Thymus (tissue), 11 donors: ENCODE data around the gene ZNF513. TPM values are rescaled to one million over a fixed set of nuclear protein-coding genes. Genes with fewer than 3 reads are reported as not detected.

Experiments used
- DNase-seq, 9 donors: peaks; one replicate each; pipeline ENCODE4 v3.0.0-alpha.2; 2013; ENCODE audit warnings: low spot score in 9 of 9, low read depth in 6 of 9, missing footprints in 1 of 9
- H3K27ac ChIP-seq, 2 donors: one replicate each; pipeline ENCODE4 v1.5.1; 2013; ENCODE audit warnings: control low read depth in 1 of 2, low read depth in 1 of 2, low read length in 1 of 2, mild to moderate bottlenecking in 1 of 2, moderate library complexity in 1 of 2
- H3K27me3 ChIP-seq, 2 donors: one replicate each; pipeline ENCODE4 v1.5.1; 2013; ENCODE audit warnings: low read length in 1 of 2; ENCODE audit not compliant: control insufficient read depth in 2 of 2, insufficient read depth in 1 of 2
- H3K36me3 ChIP-seq, 2 donors: one replicate each; pipeline ENCODE4 v1.5.1; 2013; ENCODE audit warnings: low read length in 1 of 2, mild to moderate bottlenecking in 1 of 2, moderate library complexity in 1 of 2; ENCODE audit not compliant: control insufficient read depth in 2 of 2, insufficient read depth in 2 of 2
- H3K4me1 ChIP-seq, 2 donors: one replicate each; pipeline ENCODE4 v1.5.1; 2013; ENCODE audit warnings: low read length in 2 of 2; ENCODE audit not compliant: control insufficient read depth in 2 of 2, insufficient read depth in 2 of 2
- H3K4me3 ChIP-seq, 2 donors: one replicate each; pipeline ENCODE4 v1.5.1; 2013; ENCODE audit warnings: low read length in 2 of 2, control low read depth in 1 of 2, mild to moderate bottlenecking in 1 of 2
- H3K9me3 ChIP-seq, 2 donors: one replicate each; pipeline ENCODE4 v1.5.1; 2013; ENCODE audit warnings: low read length in 1 of 2, mild to moderate bottlenecking in 1 of 2; ENCODE audit not compliant: control insufficient read depth in 2 of 2, insufficient read depth in 1 of 2
- WGBS: extraction: QIAGEN DNeasy Blood & Tissue Kit; methylation state at CpG from one replicate; pipeline ENCODE4 v1.1.7; 2013; 5-methylcytosine and 5-hydroxymethylcytosine counted together
- polyA plus RNA-seq: library from polyadenylated mRNA; stranded (reverse); fragments of 200-250 nt; gene quantifications from one replicate; pipeline ENCODE4 v1.2.3, GENCODE V29; 2013
- total RNA-seq: library from RNA; stranded (reverse); fragments of 120-200 nt; gene quantifications from one replicate; pipeline ENCODE4 v1.2.4, GENCODE V29; 2013
- donor health status: healthy.

ZNF513 gene
- total and polyA plus RNA-seq, 2 donors = 9.3 to 30.7 TPM

DNA sequence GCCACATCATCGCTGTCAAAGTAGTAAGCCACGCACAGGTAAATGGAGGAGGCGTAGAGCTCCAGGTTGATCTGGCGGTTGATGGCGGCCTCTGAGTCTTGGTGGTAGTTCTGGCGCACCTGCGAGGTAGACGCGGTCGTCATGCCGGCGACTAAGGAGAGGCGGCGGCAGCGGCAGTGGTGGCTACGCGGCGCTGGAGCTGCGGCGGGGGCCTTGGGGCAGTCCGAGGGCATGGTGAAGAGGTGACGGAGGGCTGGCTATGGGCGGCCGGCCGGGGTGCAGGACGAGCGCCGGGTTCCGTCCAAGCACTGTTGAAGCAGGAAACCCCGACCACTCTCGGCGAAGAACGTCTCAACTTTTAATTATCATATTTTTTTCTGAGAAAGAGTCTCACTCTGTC is 12.7 kb upstream of the ZNF513 start:
- Histone ChIP-seq H3K4me1 (no peaks in the 10 kb centered on the region), H3K27ac (no peak overlapping the region), H3K36me3 (peaks cover 5 to 12% of the 10 kb centered on the region in 2 donors), H3K9me3 (no peaks in the 10 kb centered on the region), H3K27me3 (no peaks in the 10 kb centered on the region), H3K4me3 (no peak overlapping the region)
- no peak for DNase-seq
- 98% methylated on average over 33 of the region's 33 CpGs for WGBS

DNA sequence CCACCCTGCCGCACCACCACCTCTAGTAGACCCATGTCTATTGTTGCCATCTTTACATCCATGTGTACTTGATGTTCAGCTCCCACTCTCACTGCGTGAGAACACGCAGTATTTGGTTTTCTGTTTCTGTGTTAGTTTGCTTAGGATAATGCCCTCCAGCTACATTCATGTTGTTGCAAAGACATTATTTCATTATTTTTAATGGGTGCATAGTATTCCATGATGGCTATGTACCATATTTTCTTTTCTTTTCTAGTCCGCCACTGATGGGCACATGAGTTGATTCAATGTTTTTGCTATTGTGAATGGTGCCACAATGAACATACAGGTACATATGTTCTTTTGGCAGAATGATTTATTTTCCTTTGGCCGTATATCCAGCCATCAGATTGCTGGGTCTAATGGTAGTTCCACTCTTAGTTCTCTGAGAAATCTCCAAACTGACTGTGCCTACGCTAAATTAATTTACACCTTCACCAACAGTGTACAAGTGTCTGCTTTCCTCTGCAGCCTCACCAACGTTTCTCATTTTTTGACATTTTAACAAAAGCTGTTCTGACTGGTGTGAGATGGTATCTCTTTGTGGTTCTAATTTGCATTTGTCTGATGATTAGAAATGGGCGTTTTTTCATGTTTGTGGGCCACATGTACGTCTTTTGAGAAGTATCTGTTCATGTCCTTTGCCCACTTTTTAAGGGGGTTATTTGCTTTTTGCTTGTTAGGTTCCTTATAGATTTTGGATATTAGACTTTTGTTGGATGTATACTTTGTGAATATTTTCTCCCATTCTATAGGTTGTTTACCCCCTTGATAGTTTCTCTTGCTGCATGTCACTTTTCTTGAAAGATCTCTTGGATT is 10.5 kb upstream of the ZNF513 start:
- no peak overlapping the region for H3K4me3 ChIP-seq
- H3K27ac ChIP-seq = peak overlapping the region in 1 of 2 donors; percentile 18
- peaks cover 6 to 21% of the 10 kb centered on the region in 2 donors for H3K36me3 ChIP-seq
- H3K9me3 ChIP-seq = no peaks in the 10 kb centered on the region
- WGBS = 88% methylated on average over 9 of the region's 9 CpGs
- H3K4me1 ChIP-seq = no peaks in the 10 kb centered on the region
- DNase-seq = peak in 1 of 9 donors; percentile 57
- H3K27me3 ChIP-seq = no peaks in the 10 kb centered on the region

DNA sequence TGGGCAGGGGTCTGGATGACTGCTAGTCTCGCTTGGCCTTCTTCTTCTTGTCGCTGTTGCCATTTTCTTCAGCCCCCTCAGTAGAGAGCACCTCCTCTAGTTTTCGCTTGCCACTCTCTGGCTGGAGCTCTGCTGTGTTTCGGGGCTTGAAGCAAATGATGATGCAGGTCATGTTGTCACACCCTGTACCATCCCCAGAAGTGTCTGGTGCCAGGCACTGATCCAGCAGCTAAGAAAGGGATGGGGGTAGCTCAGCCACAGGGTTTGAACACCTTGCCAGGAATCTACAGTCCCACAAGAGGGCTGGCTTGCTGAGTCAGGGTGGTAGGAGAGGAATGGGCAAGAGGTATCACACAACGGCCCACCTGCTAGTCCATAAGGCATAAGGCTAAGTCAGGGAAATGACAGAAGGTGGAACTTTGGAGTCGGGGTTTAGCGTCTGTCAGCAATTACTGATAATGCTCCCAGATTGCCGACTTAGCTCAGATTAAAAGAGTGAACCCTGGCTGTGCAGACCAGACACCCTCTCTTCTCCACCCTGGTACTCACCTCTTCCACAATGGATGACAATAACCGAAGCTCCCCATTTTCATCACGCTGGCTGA is 1.1 kb upstream of the ZNF513 start:
- 97% methylated on average over 10 of the region's 10 CpGs for WGBS
- Histone ChIP-seq H3K9me3 (no peaks in the 10 kb centered on the region), H3K36me3 (peaks cover 47 to 69% of the 10 kb centered on the region in 2 donors), H3K27ac (no peak overlapping the region), H3K27me3 (no peaks in the 10 kb centered on the region), H3K4me1 (peaks cover 9 to 12% of the 10 kb centered on the region in 2 donors), H3K4me3 (no peak overlapping the region)
- no peak for DNase-seq

DNA sequence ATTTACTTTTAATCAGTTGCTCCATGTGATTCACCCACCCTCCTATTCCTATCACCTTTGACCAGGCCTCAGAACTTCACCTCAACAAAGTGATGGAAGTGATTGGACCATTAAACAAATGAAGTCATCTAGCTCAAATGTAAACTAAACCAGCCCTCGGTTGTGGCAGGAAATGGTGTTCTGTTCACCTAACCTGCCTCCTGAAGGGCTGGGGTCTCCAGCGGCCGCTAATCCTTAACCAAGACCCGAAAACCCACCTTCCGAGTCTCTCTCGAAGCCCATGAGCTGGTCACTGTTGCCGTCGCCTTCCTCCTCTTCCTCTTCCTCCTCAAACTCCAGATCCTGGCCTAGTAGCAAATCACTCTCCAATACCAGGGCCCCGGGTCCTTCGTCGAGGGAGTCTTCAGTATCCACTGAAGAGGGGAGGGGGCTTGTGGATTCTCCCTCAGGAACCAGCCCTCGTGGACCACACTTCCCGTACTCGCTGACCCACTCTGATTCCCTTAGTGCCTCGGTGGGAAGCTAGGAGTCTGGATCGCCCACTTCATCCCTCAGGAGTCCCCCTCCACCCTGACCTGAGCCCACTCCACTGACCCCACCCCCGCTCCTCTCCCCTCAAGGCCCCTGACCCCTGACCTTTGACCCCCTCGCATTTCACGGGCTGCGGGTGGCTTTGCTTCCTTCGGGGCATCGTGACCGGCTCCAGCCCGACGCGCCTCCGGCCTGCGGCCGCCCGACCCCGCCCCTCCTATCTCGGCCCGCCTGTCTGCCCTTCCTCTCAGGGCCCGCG is 503 bp downstream of the ZNF513 start:
- Histone ChIP-seq H3K9me3 (no peaks in the 10 kb centered on the region), H3K36me3 (peaks cover 56 to 71% of the 10 kb centered on the region in 2 donors), H3K27me3 (no peaks in the 10 kb centered on the region), H3K4me1 (peaks cover 9 to 12% of the 10 kb centered on the region in 2 donors), H3K4me3 (peak overlapping the region; percentile 54 to 80), H3K27ac (peak overlapping the region; percentile 66 to 75)
- 1% methylated on average over 35 of the region's 35 CpGs for WGBS
- peak in 3 of 9 donors; percentile 31 to 52 (median 34) for DNase-seq

DNA sequence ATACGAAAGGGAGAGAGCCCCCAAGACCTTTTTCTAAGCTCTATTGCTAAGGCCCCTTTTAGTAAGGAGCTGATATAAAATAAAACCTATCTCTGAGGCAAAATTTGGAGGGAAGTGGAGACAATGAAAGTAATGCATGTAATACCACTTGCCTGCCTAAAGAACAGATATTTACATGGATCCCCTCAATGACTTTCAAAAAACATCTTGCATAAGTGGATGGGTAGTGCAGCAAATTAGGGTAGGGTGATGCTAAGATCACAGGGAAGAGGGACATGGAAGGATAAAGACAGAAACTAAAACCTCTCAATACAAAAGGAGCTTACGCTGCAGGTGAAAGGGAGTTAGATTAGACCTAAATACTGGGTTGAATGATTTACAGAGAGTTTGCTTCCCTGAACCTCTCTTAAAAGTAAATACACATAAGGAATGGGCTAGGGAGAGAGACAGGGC is 1.1 kb downstream of the ZNF513 start:
- 97% methylated on average over 2 of the region's 2 CpGs for WGBS
- H3K27ac ChIP-seq = peak overlapping the region in 1 of 2 donors; percentile 66
- no peaks in the 10 kb centered on the region for H3K27me3 ChIP-seq
- H3K36me3 ChIP-seq = peaks cover 56 to 71% of the 10 kb centered on the region in 2 donors
- peaks cover 9 to 12% of the 10 kb centered on the region in 2 donors for H3K4me1 ChIP-seq
- H3K9me3 ChIP-seq = no peaks in the 10 kb centered on the region
- no peak for DNase-seq
- H3K4me3 ChIP-seq = peak overlapping the region; percentile 54 to 80

DNA sequence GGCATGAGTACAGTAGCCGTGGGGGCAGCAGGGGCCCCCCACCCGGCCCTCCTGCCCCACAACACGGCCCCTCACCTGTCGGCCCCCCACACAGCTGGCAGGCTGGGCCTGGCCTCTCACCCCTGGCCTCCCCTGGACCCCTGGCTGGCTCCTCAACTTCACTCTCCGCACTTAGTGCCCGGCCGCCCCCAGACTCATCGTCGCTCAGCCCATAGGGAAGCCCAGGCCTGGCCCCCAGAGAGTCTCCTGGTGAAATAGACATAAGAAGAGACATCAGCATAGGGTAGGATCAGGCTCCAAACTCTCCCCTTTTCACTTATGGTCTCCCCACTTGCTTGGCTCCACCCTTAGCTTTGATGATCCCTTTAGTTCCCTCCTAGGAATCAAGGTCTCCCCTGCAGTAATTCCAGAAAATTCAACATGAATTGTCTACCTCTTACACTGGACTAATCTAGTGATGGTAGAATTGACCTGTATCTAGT is 1.7 kb downstream of the ZNF513 start:
- H3K4me3 ChIP-seq = no peak overlapping the region
- peaks cover 55 to 71% of the 10 kb centered on the region in 2 donors for H3K36me3 ChIP-seq
- no peaks in the 10 kb centered on the region for H3K27me3 ChIP-seq
- peaks cover 9 to 12% of the 10 kb centered on the region in 2 donors for H3K4me1 ChIP-seq
- H3K9me3 ChIP-seq = no peaks in the 10 kb centered on the region
- 95% methylated on average over 9 of the region's 9 CpGs for WGBS
- H3K27ac ChIP-seq = no peak overlapping the region
- no peak for DNase-seq

DNA sequence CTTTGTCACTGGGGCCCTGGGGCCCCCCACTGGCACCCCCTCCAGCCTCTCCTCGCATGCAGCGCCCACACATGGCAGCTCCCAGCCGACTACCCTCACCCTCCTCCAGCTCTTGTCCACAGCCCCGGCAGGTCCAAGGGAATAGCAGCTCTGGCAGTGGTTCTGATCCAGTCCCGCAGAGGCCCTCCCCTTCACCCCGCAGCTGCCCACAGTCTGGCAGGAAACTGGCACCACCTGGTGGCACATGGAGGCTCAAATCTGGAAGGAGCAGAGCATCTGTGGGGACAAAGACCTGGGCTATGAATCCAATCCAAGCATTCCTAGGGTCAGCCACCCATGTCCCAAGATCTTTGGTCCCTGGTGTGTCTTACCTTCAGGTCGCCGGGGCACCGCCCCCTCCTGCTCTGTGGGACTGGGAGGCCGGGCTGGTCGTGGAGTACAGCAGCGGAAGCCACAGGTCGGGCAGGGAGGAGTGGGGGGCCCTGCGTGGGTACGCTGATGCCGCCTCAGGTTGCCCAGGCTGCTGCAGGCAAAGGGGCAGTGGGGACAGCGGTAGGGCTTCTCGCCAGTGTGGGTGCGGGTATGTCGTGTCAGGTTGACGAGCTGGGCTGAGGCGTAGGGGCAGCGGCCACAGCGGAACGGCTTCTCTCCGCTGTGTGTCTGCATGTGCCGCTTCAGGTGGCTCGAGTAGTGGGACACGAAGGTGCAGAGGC is 2.3 kb downstream of the ZNF513 start:
- no peak for DNase-seq
- Histone ChIP-seq H3K27me3 (no peaks in the 10 kb centered on the region), H3K9me3 (no peaks in the 10 kb centered on the region), H3K4me1 (peaks cover 9 to 12% of the 10 kb centered on the region in 2 donors), H3K36me3 (peaks cover 55 to 70% of the 10 kb centered on the region in 2 donors), H3K4me3 (no peak overlapping the region), H3K27ac (no peak overlapping the region)
- 96% methylated on average over 29 of the region's 29 CpGs for WGBS

DNA sequence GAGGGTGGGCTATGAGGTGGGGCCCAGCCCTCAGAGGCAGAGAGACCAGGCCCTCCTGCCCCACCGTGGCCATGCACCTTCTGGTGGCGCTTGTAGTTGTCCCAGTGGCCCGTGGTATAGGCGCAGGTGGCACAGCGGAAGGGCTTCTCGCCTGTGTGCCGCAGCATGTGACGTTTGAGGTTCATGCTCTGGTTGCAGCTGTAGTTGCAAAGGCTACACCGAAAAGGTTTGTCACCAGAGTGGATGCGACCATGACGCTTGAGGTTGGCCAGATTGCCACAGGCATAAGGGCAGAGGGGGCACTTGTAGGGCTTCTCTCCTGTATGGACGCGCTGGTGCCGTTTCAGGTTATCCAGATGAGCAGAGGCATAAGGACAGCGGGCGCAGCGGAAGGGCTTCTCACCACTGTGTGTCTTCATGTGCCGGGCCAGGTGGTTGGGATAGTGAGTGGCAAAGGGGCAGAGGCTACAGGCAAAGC is 2.9 kb downstream of the ZNF513 start:
- peaks cover 56 to 72% of the 10 kb centered on the region in 2 donors for H3K36me3 ChIP-seq
- H3K9me3 ChIP-seq = no peaks in the 10 kb centered on the region
- no peak for DNase-seq
- no peak overlapping the region for H3K27ac ChIP-seq
- peaks cover 9 to 15% of the 10 kb centered on the region in 2 donors for H3K4me1 ChIP-seq
- no peaks in the 10 kb centered on the region for H3K27me3 ChIP-seq
- 96% methylated on average over 18 of the region's 18 CpGs for WGBS
- no peak overlapping the region for H3K4me3 ChIP-seq
